ENCODE measurements around the gene STX18. TPM values are rescaled to one million over a fixed set of nuclear protein-coding genes. Genes with fewer than 3 reads are reported as not detected.

The STX18 gene
- total and polyA plus RNA-seq, 2 donors (not counting 3 experiments of a cell fraction or from before 2014, with no cell fraction given) = 30.7 to 31.2 TPM

GRCh38 chr4:4560136-4560535, 18.3 kb upstream of the STX18 start:
- Histone ChIP-seq H3K4me1 (ENCODE audit: control insufficient read depth, extremely low read depth, insufficient read depth, low read length) (no peaks in the 10 kb centered on the region), H3K9me3 (replicated peaks; ENCODE audit: control insufficient read depth, insufficient read depth, low read length) (no peaks in the 10 kb centered on the region), H3K27me3 (ENCODE audit: control insufficient read depth in 2 of 2, insufficient read depth in 2 of 2, low read length in 2 of 2) (no peaks in the 10 kb centered on the region), H3K9ac (replicated peaks; ENCODE audit: extremely low read depth, insufficient read depth, low read length) (no peak overlapping the region), H3K27ac (ENCODE audit: insufficient read depth, low read depth, low read length) (no peak overlapping the region), H3K4me3 (replicated peaks in 1 of 3; ENCODE audit: insufficient read depth in 1 of 3, low read depth in 1 of 3, low read length in 3 of 3) (no peak overlapping the region), H4K20me1 (replicated peaks; ENCODE audit: control insufficient read depth, extremely low read depth, insufficient read depth, low read length) (no peaks in the 10 kb centered on the region), H3K4me2 (ENCODE audit: insufficient read depth, low read length) (no peak overlapping the region), H3K36me3 (ENCODE audit: control insufficient read depth in 2 of 2, extremely low read depth in 1 of 2, insufficient read depth in 2 of 2, low read length in 2 of 2) (no peaks in the 10 kb centered on the region), H3K9me1 (replicated peaks; ENCODE audit: control insufficient read depth, extremely low read depth, insufficient read depth, low read length) (no peaks in the 10 kb centered on the region), H3K79me2 (ENCODE audit: control insufficient read depth, insufficient read depth, low read length) (no peaks in the 10 kb centered on the region), H2AFZ (ENCODE audit: low read depth, low read length) (no peak overlapping the region)
- TF ChIP-seq MYC (IDR thresholded peaks at IDR 0.05; ENCODE audit: low read depth, low read length) (no peak), CTCF (IDR thresholded peaks at IDR 0.05; ENCODE audit: extremely low read depth in 1 of 2, insufficient read depth in 1 of 2, low read depth in 1 of 2, low read length in 2 of 2) (no peak), MAX (IDR thresholded peaks at IDR 0.05; ENCODE audit: insufficient read depth, insufficient read length) (no peak), POLR2A (IDR thresholded peaks at IDR 0.05; ENCODE audit: low read depth, low read length) (no peak), POLR2AphosphoS5 (IDR thresholded peaks at IDR 0.05; ENCODE audit: insufficient read depth, low read depth, low read length) (no peak), FOS (IDR thresholded peaks at IDR 0.05; ENCODE audit: borderline replicate concordance, insufficient read depth, low read length) (no peak), EZH2 (IDR thresholded peaks at IDR 0.05; ENCODE audit: borderline replicate concordance, low read depth, low read length, severe bottlenecking) (no peak), JUN (IDR thresholded peaks at IDR 0.05; ENCODE audit: borderline replicate concordance, insufficient read depth, insufficient read length, low read depth) (no peak), GATA2 (IDR thresholded peaks at IDR 0.05; ENCODE audit: insufficient read depth, insufficient read length, low read depth, low read length) (no peak)
- no TSS peak for BruUV-seq (replicated peaks)
- dilution Hi-C loops (cut with MboI; ENCODE audit: extremely low pct_ligation_motif_present, low sequenced_read_pairs) = no loop called here
- no peak for DNase-seq (ENCODE audit: low read depth, low spot score)
- no peak for FAIRE-seq
- ChIA-PET CTCF (no interaction called here), POLR2A (no interaction called here)
- intact Hi-C loops (cut with micrococcal nuclease) = no loop called here
